GM19193 (cell line): ENCODE measurements around the gene RAI1.

Experiments
- POLR2A ChIP-seq: IDR thresholded peaks from 4 replicates; pipeline ENCODE4 v1.6.1; 2011; ENCODE audit not compliant: insufficient read depth, insufficient read length; ENCODE audit errors: extremely low read depth

Gene RAI1, protein sequence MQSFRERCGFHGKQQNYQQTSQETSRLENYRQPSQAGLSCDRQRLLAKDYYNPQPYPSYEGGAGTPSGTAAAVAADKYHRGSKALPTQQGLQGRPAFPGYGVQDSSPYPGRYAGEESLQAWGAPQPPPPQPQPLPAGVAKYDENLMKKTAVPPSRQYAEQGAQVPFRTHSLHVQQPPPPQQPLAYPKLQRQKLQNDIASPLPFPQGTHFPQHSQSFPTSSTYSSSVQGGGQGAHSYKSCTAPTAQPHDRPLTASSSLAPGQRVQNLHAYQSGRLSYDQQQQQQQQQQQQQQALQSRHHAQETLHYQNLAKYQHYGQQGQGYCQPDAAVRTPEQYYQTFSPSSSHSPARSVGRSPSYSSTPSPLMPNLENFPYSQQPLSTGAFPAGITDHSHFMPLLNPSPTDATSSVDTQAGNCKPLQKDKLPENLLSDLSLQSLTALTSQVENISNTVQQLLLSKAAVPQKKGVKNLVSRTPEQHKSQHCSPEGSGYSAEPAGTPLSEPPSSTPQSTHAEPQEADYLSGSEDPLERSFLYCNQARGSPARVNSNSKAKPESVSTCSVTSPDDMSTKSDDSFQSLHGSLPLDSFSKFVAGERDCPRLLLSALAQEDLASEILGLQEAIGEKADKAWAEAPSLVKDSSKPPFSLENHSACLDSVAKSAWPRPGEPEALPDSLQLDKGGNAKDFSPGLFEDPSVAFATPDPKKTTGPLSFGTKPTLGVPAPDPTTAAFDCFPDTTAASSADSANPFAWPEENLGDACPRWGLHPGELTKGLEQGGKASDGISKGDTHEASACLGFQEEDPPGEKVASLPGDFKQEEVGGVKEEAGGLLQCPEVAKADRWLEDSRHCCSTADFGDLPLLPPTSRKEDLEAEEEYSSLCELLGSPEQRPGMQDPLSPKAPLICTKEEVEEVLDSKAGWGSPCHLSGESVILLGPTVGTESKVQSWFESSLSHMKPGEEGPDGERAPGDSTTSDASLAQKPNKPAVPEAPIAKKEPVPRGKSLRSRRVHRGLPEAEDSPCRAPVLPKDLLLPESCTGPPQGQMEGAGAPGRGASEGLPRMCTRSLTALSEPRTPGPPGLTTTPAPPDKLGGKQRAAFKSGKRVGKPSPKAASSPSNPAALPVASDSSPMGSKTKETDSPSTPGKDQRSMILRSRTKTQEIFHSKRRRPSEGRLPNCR (N-terminal part only)

DNA sequence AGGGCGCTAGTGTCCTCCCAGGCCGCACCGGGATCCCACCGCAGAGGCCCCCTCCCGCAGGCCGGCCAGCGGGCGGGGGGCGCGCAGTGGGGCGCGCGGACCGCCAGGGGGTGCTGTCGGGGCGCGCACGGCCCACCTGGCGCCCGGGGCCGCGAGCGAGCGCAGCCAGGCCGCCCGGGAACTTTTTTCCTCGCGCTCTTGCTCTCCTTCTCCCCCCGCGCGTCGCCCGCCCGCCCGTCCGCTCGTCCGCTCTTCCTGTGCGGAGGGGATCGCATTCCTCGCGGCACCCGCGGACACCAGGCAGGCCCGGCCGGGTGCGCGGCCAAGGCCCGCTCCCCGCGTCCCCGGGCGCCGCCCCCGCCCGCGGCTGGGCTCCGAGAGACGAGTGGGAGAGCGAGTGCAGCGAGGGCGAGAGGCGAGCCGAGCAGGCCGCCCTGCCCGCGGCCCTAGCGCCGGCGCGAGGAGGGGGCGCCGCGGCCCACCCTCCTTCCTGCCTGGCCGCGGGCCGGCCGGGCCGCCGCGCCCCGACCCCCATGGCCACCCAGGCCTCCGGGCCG lies at the start of gene RAI1:
TSS of gene RAI1 (plus strand) at position 272 of the 557 bp plus-strand sequence. CDS start 111,491 bp downstream, outside the sequence.
- no peak for TF ChIP-seq POLR2A

DNA sequence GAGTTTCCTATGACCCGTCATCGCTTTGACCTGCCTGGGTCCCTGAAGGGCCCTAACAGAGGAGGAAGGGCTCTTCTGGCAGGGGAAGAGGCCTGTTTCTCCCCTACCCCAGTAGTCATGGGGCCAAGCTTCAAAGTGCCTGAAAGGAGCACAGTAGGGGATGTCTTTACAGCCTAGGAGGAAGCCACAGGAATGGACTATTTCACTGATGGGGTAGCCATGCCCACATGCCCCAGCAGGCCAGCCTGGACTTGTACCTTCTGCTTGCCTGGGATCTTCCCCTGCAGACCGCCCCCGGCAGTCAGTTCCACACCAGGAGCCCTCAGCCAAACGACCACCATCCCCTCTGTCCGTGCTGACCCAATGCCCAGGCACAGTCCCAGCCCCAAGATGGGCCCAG lies 47.9 kb upstream of the RAI1 start:
- TF ChIP-seq POLR2A: no peak

DNA sequence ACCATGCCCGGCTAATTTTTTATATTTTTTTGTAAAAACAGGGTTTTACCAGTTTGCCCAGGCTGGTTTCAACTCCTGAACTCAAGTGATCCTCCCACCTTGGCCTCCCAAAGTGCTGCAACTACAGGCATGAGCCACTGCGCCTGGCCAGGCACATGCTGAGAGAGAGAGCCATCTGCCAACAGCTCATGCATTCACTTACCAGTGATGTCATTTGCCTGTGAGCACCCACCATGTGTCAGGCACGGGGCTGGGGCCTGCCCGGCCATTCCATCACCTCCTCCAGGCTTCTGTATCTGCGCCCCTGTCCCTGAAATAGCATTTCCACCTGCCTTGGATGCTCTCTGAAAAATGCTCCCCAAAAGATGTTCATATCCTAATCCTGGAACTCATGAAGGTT lies 46.1 kb upstream of the RAI1 start:
- TF ChIP-seq POLR2A: no peak

DNA sequence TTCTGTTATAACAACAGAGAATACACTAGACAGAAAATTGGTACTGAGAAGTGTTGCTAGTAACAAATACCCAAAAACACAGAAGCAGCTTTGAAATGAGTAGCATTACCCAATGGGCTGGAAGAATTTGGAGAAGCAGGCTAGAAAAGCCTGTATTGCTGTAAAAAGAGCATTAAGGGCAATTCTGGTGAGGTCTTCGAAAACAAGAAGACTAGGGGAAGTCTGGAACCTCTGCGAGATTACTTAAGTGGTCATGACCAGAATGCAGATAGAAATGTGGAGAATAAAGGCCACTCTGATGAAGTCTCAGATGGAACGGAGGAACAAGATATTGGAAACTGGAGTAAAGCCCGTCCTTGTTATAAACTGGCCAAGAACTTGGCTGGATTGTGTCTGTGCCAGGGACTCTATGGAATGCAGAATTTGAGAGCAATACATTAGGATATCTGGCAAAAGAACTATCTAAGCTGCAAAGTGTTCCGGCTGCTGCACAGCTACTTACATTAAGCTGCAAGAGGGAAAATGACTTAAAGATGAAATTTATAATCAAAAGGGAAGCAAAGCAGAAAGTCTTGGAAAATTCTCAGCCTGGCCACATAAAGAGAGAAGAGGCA lies 44.9 kb upstream of the RAI1 start:
- no peak for TF ChIP-seq POLR2A

DNA sequence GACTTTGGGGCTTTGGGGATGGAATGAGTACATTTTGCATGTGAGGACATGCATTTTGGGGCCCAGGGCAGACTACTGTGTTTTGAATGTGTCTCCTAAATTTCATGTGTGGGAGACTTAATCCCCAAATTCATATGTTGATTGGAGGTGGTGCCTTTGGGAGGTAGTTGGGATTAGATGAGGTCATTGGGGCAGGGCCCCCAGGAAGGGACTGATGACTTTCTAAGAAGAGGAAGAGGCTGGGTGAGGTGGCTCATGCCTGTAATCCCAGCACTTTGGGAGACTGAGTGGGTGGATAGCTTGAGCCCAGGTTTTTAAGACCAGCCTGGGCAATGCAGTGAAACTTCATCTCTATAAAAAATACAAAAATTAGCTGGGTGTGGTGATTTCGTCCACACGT lies 42.8 kb upstream of the RAI1 start:
- no peak for TF ChIP-seq POLR2A

DNA sequence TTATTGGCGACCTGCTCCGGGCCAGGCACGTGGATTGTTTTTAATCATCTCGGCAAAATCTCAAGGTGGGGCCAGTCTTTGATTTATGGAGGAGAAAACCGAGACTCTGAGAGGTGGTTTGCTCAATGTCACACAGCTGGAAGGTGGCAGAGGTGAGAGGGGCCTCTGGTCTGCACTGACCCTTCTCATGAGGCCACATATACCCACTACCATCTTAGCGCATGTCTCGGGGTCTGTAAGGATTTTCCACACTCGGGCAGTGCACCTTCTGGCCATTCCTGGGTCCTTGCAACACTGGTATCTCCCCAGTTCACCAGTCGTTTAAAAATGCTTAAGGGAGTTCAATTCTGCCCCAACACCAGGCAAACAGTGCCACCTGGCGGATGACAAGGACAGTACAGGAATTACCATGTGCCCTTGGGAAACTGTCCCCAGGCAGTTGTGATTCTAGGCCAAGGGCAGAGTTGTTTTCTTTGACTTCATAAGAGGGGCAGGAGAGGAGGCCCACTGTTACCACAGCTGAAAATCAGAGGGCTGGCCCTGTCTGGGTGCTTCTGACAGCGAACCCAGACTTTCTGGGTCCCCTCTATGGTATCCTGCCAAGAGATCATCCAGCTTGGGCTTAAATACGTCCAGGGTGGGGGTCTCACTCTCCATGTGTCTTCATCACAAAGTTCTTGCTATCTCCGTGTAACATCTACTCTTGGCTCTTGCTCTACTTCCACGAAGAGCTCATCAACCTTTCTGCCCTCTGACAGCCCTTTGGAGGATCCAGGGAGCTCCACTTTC lies 39.4 kb upstream of the RAI1 start:
- no peak for TF ChIP-seq POLR2A

DNA sequence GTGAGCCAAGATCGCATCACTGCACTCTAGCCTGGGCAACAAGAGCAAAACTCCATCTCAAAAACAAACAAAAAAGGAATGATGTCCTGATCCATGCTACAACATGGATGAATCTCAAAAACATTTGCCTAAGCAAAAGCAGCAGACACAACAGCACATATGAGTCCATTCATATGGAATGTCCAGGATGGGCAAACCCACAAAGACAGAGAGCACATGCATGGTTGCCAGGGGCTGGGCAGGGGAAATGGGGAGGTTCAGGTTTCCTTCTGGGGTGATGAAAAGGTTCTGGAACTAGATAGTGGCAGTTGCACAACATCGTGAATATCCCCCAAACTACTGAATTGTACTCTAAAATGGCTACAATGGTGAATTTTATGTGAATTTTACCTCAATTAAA lies 35.3 kb upstream of the RAI1 start:
- no peak for TF ChIP-seq POLR2A

DNA sequence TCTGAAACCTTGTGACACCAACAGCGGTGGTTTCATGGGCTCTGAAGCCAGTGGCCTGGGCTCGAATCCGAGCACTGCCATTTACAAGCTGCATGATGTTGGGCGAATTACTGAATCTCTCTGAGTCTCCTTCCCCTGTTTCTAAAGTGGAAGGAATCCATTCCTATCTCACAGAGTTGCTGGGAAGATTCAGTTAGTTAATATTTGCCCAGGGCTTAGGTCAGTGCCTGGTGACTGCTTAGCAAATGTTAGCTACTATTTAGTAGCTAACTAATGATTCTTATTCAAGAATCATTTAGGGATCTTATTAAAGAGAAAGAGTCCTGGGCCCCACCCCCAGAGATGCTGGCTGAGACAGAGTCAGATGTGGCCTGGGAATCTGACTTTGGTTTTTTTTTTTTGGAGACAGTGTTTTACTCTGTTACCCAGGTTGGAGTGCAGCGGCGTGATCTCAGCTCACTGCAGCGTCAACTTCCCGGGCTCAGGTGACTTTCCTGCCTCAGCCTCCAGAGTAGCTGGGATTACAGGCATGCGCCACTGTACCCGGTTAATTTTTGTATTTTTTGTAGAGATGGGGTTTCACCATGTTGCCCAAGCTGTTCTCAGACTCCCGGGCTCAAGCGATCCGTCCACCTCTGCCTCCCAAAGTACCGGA lies 33.6 kb upstream of the RAI1 start:
- TF ChIP-seq POLR2A: no peak

DNA sequence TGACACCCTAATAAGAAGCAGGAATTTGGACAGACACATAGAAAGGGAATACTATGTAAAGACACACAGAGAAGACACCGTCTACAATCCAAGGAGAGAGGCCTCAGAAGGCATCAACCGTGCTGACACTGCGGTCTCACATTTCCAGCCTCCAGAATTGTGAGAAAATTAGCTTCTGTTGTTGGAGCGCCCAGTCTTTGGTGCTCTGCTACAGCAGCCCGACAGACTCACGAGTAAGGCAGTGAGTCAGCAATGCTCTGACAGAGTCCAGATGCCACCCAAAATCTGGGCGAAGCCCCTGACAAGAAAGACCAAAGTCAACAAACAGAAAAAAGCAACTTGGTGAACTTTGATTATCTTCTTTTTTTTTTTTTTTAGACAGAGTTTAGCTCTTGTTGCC lies 32.5 kb upstream of the RAI1 start:
- no peak for TF ChIP-seq POLR2A

DNA sequence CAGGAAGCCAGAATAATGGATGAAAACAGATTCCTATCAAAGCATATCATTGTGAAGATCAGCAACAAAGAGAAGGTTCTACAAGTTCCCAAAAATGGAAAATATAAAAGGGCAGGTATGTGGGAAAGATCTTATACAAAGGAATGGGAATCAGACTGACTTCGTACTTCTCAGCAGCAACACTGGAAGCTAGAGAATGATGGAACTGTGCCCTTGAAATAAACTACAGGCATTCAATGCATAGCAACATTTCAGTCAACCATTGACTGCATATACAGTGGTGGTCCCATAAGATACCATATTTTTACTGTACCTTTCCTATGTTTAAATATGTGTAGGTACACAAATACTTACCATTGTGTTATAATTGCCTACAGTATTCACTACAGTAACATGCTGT lies 30.3 kb upstream of the RAI1 start:
- TF ChIP-seq POLR2A: no peak

DNA sequence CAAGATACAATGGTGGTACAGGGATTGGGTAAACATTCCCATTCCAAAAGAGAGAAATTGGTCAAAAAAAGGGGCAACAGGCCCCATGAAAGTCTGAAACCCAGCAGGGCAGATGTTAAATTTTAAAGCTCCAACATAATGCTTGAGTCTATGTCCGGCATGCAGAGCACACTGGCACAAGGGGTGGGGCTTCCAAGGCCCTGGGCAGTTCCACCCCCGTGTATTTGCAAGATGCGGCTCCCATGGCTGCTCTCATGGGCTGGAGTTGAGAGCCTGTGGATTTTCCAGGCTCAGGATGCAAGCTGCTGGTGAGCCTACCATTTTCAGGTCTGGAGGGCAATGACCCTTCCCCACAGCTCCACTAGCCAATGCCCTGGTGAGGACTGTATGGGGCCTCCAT lies 27.9 kb upstream of the RAI1 start:
- TF ChIP-seq POLR2A: no peak

DNA sequence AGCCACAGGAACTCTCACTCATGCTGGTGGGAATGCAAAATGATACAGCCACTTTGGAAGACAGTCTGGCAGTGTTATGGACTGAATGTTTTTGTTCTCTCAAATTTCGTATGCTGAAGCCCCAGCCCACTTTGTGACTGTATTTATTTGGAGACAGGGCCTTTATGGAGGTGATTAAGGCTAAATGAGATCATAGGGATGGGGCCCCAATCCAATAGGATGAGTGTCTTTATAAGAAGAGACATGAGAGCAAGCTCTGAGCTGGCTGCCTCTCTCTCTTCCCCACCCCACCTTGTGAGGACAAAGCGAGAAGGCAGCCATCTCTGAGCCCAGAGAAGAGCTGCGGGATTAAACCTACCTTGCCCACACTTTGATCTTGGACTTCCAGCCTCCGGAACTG lies 21.9 kb upstream of the RAI1 start:
- TF ChIP-seq POLR2A: no peak

DNA sequence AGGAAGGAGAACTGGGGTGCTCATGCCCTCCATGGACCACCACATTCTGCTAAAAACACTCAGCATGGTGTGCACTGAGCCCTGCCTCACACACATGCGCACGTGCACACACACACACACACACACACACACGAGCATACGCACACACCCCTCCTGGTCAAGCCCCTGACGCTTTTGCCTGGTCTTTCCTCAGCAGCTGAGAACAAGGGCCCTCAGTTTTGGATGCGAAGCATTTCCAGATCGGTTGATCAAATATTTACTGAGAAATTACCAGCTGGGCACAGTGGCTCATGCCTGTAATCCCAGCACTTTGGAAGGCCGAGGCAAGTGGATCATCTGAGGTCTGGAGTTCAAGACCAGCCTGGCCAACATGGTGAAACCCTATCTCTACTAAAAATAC lies 20.1 kb upstream of the RAI1 start:
- no peak for TF ChIP-seq POLR2A

DNA sequence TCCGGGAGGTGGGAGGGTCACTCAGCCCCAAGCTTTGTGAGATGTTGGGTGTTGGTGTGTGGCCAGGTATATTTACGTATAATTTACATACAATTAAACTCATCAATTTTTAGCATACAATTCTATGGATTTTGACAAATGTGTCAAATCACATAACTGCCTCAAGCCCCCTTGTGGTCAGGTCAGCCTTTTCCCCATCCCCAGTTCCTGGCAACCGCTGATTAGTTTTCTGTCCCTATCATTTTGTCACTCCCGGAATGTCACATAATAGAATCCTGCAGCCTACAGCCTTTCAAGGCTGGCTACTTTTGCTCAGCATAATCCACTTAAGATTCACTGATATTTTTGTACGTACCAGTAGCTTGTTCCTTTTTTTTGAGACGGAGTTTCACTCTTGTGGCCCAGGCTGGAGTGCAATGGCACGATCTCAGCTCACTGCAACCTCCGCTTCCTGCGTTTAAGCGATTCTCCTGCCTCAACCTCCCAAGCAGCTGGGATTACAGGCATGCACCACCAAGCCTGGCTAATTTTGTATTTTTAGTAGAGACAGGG lies 19.3 kb upstream of the RAI1 start:
- TF ChIP-seq POLR2A: no peak
